Measurements from ENCODE around the gene ANKS1A.

Gene ANKS1A

DNA sequence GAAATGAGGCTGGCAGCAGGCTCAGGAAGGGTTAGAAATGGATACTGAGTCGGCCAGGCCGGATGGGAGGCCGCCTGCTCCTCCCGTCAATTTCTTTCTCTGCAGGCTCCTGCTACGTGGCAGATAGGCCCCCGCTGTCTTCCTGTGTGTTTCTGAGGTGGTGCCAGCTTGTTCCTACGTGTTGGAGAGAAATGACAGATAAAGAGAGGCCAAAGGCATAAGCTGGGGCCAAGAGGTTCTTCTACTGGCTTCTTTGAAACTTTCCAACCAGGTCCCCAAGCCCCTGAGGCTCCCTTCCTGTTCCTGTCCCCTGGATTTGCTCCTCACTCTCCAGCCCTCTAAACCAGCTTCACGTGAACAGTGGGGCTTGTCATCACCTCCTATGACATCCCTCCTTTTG is 175.2 kb downstream of the ANKS1A start:
- TF ChIP-seq, protein P1, sequence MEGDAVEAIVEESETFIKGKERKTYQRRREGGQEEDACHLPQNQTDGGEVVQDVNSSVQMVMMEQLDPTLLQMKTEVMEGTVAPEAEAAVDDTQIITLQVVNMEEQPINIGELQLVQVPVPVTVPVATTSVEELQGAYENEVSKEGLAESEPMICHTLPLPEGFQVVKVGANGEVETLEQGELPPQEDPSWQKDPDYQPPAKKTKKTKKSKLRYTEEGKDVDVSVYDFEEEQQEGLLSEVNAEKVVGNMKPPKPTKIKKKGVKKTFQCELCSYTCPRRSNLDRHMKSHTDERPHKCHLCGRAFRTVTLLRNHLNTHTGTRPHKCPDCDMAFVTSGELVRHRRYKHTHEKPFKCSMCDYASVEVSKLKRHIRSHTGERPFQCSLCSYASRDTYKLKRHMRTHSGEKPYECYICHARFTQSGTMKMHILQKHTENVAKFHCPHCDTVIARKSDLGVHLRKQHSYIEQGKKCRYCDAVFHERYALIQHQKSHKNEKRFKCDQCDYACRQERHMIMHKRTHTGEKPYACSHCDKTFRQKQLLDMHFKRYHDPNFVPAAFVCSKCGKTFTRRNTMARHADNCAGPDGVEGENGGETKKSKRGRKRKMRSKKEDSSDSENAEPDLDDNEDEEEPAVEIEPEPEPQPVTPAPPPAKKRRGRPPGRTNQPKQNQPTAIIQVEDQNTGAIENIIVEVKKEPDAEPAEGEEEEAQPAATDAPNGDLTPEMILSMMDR (IDR thresholded peaks at IDR 0.05; ENCODE audit: low read depth, low read length): no peak
- DNase-seq (ENCODE audit: extremely low read depth, low read depth): no peak

DNA sequence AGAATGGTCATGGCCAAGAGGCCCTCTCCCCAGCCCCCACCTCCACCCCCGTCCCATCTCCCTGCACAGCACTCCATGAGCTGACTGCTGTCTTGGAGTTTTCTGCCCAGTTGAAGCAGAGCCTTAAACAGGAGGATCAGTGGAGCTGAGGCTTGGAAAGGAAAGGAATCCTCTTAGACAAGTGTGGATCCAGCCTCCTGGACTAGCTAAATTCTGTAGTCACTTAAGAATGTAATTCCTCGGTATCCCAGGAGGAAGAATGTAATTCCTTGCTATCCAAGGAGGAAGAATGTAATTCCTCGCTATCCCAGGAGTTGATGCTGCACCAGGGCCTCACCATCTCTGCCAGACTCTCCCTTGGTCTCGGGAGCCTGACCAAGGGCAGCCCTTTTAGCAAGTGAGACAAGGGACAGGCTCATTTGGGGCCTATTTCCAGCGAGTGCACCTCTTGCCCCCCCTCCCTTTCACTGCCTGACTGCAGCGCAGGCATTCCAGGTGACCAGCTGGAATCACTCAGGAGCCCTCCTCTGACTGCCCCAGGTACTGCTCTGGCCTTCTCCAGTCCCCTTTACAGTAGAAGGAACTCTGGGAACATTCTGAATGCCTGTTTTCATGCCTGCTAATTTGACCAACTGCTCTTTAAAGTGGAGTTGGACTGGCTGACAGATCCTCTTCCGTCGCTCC is 175.8 kb downstream of the ANKS1A start:
- DNase-seq (ENCODE audit: extremely low read depth, low read depth): no peak
- TF ChIP-seq, protein P1 (IDR thresholded peaks at IDR 0.05; ENCODE audit: low read depth, low read length): no peak

DNA sequence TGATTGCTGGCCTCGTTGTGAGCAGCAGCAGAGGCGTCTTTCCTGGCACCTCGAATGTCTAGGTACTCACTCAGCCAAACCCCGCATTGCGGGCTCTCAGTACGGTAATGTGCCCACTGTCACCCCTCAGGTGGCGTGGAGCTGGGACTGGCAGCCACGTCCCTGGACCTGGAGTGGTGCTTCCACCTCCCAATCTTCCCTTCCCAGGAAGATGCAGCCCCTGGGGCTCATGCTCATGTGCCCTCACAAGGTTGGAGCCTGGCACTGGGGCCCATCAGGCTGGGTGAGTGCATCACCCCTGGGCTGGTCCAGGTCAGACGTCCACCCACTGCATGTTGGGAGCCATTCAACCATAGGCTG is 176.4 kb downstream of the ANKS1A start:
- DNase-seq (ENCODE audit: extremely low read depth, low read depth): no peak
- TF ChIP-seq, protein P1 (IDR thresholded peaks at IDR 0.05; ENCODE audit: low read depth, low read length): no peak

DNA sequence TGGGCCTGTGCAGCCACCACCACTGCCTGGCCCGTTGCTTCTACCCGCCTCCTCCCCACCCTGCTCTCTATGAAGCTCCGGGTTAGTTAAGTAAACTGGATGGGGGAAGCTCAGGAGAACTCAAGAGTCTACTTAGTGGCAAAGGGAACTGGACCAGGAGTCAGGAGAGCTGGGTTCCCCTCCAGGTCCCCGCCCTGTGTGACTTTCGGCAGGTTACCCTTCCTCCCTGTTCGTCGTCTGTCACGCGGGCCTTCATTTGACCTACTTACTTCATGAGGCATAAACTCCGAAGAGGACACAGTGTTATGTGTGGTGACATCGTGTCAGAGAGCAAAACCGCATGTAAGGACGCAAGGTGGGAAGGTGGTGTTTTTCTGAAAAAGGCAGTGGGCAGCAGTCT is 176.8 kb downstream of the ANKS1A start:
- TF ChIP-seq, protein P1 (IDR thresholded peaks at IDR 0.05; ENCODE audit: low read depth, low read length): no peak

DNA sequence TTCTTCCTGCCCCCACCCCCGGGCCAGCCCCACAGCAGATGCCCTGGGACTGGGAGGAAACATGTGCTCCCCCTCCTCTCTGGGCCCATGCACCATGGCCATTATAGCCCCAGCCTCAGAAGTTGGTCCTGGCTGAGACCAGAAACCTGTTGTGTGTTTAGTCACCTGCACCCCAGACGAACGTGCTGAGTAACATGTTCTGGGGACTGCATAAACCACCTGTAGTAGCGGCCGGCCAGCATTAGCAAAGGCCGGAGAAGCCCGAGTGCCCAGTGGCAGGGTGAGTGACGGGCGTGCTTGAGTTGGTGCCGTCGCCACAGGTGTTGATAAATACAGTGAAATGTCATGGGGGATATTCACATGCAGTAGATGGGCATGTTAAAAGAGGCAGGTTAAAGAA is 178.2 kb downstream of the ANKS1A start:
- TF ChIP-seq, protein P1 (IDR thresholded peaks at IDR 0.05; ENCODE audit: low read depth, low read length): no peak
- no peak for DNase-seq (ENCODE audit: extremely low read depth, low read depth)

More for the DNA sequence above, 176.8 kb downstream of the ANKS1A start:
- DNase-seq (ENCODE audit: extremely low read depth, low read depth): no peak

DNA sequence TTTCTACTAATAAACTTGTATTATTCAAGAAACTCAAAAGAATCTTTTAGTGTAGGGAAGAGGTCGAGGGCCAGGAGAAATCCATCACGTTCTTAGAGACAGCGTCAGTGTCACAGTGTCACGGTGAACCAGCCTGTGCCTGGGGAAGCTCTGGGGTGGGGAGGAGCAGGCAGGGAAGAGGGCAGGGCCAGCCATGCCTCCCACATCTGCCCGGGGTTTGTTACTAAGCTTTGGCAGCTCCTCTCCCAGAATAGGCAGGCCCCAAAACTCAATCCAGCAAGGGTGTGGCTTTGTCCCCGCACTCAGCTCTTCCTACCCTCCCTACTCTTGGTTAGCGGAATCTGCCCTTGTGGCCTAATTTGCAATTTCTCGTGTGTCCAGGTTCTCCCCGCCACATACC is 179.2 kb downstream of the ANKS1A start:
- TF ChIP-seq, protein P1 (IDR thresholded peaks at IDR 0.05; ENCODE audit: low read depth, low read length): no peak
- no peak for DNase-seq (ENCODE audit: extremely low read depth, low read depth)

DNA sequence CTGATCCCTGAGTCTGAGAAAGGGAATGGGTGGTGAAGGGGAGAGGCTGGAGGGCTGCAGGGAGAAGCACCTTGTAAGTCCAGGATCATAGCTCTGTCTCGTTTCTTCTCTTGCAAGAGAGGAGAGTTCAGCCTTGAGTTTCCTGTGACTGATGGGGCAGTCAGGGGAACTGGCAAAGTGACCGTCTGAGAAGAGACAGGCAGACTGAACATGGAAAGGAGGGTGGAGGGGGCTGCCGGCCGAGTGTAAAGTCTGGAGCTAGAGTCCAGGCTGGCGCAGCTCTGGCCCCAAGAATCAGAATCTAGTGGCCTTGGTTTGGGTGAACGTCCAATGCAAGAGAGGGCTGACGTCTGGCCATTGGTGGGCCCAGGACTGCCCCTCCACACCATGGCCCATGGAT is 179.6 kb downstream of the ANKS1A start:
- TF ChIP-seq, protein P1 (IDR thresholded peaks at IDR 0.05; ENCODE audit: low read depth, low read length): no peak
- DNase-seq (ENCODE audit: extremely low read depth, low read depth): no peak

Data from AG09319 (cell line).